Nephron progenitor cell (in vitro differentiated cells): ENCODE results near the gene GFAP.

ENCODE experiments used
- DNase-seq: peaks from one replicate; pipeline ENCODE4 v3.0.0; 2021
- H3K27ac Mint-ChIP-seq: 2 replicates; pipeline ENCODE4 v1.8.0; 2021; ENCODE audit warnings: mild to moderate bottlenecking, moderate library complexity, mixed read lengths
- H3K27me3 Mint-ChIP-seq: 2 replicates; pipeline ENCODE4 v1.8.0; 2021; ENCODE audit warnings: mild to moderate bottlenecking, low read depth, mixed read lengths; ENCODE audit not compliant: poor library complexity
- H3K36me3 Mint-ChIP-seq: 2 replicates; pipeline ENCODE4 v1.8.0; 2021; ENCODE audit warnings: low read depth, mixed read lengths
- H3K4me1 Mint-ChIP-seq: 2 replicates; pipeline ENCODE4 v1.8.0; 2021; ENCODE audit warnings: mixed read lengths
- H3K4me3 Mint-ChIP-seq: 2 replicates; pipeline ENCODE4 v1.8.0; 2021; ENCODE audit warnings: mild to moderate bottlenecking, moderate library complexity, mixed read lengths
- H3K9me3 Mint-ChIP-seq: 2 replicates; pipeline ENCODE4 v1.8.0; 2021; ENCODE audit warnings: mild to moderate bottlenecking, moderate library complexity, mixed read lengths
- TF ChIP-seq, protein P1 (sequence below): fragments of 200-600 bp; sonication (generic); IDR thresholded peaks from 2 replicates; pipeline ENCODE4 v1.5.0; 2021; ENCODE audit warnings: antibody characterized with exemption

GFAP gene

DNA sequence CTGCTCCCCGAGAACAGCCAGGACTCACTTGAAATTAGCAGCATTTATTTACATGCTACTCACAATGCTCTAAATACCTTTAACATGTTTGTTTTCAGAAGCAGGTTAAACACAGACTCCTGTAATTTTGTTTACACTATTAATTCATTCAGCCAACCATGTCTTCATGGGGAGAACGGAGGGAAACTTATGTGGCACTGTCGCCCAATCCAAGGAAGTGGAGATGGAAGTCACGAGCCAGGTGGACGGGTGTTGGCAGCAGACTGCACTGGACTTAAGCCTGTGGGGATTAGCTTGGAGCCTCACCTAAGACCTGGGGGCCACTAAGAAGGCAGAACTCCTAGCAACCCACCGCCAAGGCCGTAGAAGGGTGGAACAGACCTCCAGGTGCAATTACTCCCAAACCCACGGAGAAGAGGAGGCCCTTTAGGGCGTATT is 8.8 kb upstream of the GFAP start:
- Mint-ChIP-seq H3K9me3 (no peaks in the 10 kb centered on the region), H3K27ac (peak overlapping the region; percentile 14), H3K4me1 (peaks cover 30% of the 10 kb centered on the region), H3K27me3 (peaks cover 12% of the 10 kb centered on the region), H3K36me3 (peaks cover 21% of the 10 kb centered on the region), H3K4me3 (no peak overlapping the region)
- TF ChIP-seq, protein P1, sequence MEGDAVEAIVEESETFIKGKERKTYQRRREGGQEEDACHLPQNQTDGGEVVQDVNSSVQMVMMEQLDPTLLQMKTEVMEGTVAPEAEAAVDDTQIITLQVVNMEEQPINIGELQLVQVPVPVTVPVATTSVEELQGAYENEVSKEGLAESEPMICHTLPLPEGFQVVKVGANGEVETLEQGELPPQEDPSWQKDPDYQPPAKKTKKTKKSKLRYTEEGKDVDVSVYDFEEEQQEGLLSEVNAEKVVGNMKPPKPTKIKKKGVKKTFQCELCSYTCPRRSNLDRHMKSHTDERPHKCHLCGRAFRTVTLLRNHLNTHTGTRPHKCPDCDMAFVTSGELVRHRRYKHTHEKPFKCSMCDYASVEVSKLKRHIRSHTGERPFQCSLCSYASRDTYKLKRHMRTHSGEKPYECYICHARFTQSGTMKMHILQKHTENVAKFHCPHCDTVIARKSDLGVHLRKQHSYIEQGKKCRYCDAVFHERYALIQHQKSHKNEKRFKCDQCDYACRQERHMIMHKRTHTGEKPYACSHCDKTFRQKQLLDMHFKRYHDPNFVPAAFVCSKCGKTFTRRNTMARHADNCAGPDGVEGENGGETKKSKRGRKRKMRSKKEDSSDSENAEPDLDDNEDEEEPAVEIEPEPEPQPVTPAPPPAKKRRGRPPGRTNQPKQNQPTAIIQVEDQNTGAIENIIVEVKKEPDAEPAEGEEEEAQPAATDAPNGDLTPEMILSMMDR = no peak
- no peak for DNase-seq

DNA sequence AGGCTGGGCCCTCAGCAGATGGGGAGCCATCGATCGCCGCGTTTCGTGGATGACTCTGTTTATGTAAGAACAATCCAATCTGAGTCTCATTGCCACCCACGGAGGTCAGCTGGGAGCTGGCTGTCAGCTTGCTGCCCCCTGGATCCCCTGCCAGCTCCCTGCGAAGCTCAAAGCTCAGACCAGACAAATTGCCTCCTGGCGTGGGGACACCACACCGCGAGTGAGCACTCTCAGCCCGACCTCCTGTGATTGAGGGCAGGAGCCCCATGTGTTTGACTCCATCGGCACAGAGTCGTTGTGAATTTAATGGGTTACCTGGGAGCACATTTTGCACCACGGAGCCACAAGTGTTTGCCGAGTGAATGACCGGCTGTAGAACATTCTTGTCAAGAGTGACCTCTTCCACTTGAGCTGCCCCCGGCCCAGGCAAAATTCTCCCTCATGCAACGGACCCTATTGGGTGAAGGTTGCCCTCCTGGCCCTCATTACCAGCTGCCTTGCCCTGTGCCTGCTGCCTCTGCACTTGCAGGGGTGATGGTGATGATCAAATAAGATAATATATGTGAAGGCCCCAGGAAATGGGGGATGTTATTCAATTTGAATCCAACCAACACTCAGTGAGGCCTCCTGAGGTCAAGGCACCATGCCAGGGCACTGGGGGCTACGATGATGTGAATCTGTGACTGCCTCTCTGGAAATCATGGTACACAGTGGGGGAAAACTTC is 7.6 kb upstream of the GFAP start:
- no peak for DNase-seq
- Mint-ChIP-seq H3K27me3 (peaks cover 19% of the 10 kb centered on the region), H3K4me1 (peaks cover 30% of the 10 kb centered on the region), H3K9me3 (no peaks in the 10 kb centered on the region), H3K27ac (no peak overlapping the region), H3K36me3 (peaks cover 19% of the 10 kb centered on the region), H3K4me3 (no peak overlapping the region)
- TF ChIP-seq, protein P1 = no peak

DNA sequence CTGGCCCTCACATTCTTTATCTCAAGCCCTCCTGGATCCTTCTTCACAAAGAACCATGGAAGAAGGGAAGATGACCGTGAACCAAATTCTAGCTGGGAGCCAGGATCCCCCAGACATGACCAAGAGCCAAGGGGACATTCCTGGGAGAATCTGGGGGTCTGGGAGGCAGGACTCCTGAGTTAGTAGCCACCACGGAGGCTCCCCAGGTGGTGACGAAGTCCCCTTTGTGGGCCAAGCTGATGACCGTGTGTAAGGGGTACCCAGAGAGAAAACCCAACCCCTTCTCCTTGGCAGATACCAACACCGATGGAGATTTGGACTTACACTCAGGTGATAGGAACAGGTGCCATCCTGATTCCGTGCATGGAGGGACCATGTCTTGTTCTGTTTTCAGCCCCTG is 6.8 kb upstream of the GFAP start:
- Mint-ChIP-seq H3K27ac (no peak overlapping the region), H3K4me3 (no peak overlapping the region), H3K27me3 (peaks cover 19% of the 10 kb centered on the region), H3K9me3 (no peaks in the 10 kb centered on the region), H3K36me3 (peaks cover 13% of the 10 kb centered on the region), H3K4me1 (peaks cover 30% of the 10 kb centered on the region)
- TF ChIP-seq, protein P1 = no peak
- DNase-seq = no peak

DNA sequence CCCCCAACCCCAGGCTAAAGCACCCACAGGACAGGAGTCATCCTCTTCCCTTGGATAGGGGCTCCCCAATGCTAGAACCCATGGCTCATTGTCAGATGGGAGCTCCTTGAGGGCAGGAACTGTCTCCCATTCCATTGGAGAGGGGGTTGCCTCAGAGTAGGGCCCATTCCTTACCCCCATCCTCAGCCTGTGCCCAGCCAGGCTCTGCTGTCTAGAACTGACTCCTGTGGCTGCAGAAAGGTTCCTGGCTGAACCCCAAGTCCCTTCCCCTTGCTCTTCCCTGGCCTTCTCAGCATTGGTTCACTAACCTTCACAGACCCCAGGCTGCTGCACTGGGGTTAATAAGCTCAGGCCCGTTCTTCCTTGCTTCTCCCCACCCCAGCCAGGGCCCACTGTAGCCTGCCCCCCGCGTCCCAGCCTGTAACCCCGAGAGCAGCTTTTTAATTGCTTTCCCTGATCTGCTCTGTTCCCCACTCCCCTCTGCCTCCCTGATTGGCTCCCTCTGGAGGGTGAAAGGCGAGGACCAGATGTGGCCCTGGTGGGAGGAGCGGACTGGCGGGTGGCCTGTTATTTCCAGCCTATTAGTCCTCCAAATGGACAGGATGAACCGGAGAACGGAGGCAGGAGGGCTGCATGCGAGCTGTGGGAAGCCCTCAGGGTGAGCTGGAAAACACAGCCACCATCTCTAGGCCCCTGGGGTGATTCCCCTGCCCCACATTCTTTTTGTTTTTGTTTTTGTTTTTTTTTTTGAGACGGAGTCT is 6.0 kb upstream of the GFAP start:
- no peaks in the 10 kb centered on the region for H3K9me3 Mint-ChIP-seq
- TF ChIP-seq, protein P1 = no peak
- DNase-seq = peak; percentile 55
- peaks cover 19% of the 10 kb centered on the region for H3K27me3 Mint-ChIP-seq
- H3K27ac Mint-ChIP-seq = peak overlapping the region; percentile 83
- peaks cover 33% of the 10 kb centered on the region for H3K4me1 Mint-ChIP-seq
- peaks cover 10% of the 10 kb centered on the region for H3K36me3 Mint-ChIP-seq
- H3K4me3 Mint-ChIP-seq = no peak overlapping the region

DNA sequence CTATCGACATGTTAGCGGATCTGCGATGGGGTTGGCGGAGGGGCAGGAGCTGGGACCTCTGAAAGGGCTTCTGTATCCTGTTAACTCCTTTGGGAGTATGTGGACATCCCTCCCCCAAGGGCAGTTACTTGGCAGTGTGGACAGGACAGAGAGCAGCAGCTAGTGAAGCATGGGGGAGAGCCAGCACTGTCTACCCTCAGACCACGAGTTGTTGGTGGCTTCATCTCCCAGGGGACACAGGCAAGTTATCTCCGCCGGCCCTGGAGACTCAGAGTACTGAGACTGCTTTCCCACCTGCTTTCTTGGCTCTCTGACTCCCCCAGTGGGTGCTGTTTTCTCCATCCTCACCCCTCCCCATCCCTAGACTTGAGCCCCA is 5.3 kb upstream of the GFAP start:
- Mint-ChIP-seq H3K36me3 (peaks cover 2% of the 10 kb centered on the region), H3K4me1 (peaks cover 37% of the 10 kb centered on the region), H3K4me3 (no peak overlapping the region), H3K27ac (no peak overlapping the region), H3K27me3 (peaks cover 19% of the 10 kb centered on the region), H3K9me3 (no peaks in the 10 kb centered on the region)
- no peak for DNase-seq
- TF ChIP-seq, protein P1 = no peak
